Panc1 (cell line): ENCODE data around the gene CMIP.

Experiments
- POLR2AphosphoS5 ChIP-seq: IDR thresholded peaks from 2 replicates; pipeline ENCODE4 v1.6.1; 2012; ENCODE audit warnings: mild to moderate bottlenecking, low read depth, low read length, moderate library complexity
- SIN3A ChIP-seq: IDR thresholded peaks from 2 replicates; pipeline ENCODE4 v1.6.1; 2012; ENCODE audit warnings: low read depth, mild to moderate bottlenecking, low read length, moderate library complexity, borderline replicate concordance; ENCODE audit not compliant: insufficient read depth
- TF ChIP-seq, protein P1 (sequence below): fragments of 450-650 bp; IDR thresholded peaks from 2 replicates; pipeline ENCODE4 v1.5.1; 2017; ENCODE audit warnings: mild to moderate bottlenecking

DNA sequence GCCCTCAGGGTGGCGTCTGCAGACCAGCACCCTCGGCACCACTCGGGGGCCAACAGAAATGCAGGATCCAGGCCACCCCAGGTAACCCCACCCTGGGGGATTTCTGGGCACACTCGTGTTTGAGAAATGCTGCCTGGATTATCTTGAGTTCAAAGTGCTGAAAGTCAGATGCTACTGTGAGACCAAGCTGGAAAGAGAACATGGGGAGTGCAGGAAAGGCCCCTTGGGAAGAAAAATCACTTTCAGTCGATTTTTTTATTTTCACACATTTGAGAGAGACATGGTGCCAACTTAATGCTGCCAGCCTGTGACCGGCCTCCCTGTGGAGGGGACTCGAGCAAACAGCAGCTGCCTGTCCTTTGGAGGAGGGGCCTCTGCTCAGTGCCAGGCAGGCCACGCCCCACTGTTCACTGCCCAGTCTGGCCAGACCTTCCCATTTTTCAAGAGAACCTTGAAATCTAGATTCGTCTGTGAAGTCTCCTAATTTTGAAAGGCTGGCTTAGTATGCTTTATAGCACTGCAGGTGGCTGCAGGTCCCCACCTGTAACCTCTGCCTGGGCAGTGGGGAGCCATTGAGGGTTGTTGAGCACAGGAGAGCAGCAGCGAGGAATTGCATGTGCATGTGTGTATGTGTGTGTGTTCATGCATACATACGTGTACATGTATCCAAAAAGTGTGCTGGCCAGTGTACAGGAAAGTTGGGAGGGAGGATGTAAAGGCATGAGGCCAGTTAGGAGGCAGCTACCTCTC lies 263.8 kb downstream of the CMIP start:
- TF ChIP-seq, protein P1, sequence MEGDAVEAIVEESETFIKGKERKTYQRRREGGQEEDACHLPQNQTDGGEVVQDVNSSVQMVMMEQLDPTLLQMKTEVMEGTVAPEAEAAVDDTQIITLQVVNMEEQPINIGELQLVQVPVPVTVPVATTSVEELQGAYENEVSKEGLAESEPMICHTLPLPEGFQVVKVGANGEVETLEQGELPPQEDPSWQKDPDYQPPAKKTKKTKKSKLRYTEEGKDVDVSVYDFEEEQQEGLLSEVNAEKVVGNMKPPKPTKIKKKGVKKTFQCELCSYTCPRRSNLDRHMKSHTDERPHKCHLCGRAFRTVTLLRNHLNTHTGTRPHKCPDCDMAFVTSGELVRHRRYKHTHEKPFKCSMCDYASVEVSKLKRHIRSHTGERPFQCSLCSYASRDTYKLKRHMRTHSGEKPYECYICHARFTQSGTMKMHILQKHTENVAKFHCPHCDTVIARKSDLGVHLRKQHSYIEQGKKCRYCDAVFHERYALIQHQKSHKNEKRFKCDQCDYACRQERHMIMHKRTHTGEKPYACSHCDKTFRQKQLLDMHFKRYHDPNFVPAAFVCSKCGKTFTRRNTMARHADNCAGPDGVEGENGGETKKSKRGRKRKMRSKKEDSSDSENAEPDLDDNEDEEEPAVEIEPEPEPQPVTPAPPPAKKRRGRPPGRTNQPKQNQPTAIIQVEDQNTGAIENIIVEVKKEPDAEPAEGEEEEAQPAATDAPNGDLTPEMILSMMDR, result no peak
- TF ChIP-seq SIN3A, result no peak
- TF ChIP-seq POLR2AphosphoS5, result no peak
